GM19438 (cell line): ENCODE measurements around the gene IDH2.
A peak's percentile ranks its signal among the peaks of the same experiment; 100 is the strongest.

Source experiments
- ATAC-seq: cut with Tn5 transposase; IDR thresholded peaks from one replicate; pipeline ENCODE4 v1.9.1; 2021; ENCODE audit warnings: low read depth; ENCODE audit not compliant: unreplicated experiment

IDH2 gene

DNA sequence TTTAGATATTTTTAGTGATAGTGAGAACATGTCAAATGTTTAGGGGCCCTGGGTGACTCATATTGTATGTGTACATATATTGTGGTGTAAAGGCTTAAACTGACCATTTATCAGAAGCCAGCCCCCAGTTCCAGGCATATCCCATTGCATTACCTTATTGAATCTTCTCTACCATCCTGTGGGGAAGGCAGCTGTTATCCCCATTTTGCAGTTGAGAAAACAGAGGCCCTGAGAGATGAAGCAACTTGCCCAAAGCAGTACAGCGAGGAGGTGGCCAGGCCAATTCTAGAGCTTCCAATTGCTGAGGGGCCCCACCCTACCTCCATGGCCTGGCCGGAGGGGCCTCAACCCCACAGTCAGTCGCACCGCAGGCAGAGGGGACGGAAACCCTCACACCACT, 53.2 kb downstream of the IDH2 start:
- no peak for ATAC-seq

DNA sequence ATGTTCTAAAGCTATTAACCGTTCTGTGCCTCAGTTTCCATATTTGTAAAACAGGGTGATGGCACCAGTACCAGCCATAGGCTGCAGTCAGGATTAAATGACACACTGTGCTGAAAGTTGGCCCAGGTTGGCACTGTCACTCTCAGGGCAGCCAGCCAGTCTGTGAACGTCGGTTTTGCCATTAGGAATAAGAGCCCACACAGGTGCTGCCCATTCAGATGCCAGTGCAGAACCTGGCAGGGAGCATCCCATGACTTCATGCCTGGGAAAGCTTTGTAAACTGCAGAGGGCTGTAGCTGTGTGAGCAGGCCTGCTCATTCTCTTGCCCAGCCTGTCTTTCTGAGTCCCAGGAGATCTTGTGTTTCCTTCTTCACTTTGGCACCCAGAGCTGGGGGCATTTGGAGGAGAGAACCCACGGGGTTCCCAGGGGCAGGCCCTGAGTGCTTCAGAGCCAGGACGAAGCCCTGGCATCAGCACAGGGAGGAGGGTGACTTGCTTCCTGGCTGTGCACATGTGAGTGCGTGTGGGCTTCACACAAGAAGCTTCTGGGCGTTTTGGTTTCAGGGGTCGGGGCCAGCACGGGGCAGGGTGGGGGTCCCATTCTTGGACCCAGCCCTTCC, 54.2 kb downstream of the IDH2 start:
- no peak for ATAC-seq

DNA sequence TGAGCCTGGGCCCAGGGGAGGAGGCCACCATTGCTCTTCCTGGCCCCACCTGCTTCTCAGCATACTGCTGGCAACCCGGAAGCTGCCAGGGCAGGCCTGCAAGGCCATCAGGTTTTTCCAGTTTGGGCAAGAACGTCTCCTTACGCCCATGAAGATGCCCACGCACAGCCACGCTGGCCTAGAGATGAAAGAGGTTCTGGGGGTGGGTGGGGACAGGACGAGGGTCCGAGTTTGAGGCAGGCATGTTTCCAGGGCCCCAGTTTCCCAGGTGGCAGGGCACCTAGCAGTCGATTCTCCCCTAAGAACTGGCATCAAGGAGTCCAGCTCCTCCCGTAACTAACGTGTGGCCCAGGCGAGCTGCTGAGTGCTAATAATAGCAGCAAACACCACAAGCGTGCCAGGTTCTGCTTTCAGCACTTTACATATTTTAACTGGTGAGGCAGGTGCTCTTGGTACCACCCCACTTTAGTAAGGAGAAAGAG, 55.3 kb downstream of the IDH2 start:
- ATAC-seq, result no peak

DNA sequence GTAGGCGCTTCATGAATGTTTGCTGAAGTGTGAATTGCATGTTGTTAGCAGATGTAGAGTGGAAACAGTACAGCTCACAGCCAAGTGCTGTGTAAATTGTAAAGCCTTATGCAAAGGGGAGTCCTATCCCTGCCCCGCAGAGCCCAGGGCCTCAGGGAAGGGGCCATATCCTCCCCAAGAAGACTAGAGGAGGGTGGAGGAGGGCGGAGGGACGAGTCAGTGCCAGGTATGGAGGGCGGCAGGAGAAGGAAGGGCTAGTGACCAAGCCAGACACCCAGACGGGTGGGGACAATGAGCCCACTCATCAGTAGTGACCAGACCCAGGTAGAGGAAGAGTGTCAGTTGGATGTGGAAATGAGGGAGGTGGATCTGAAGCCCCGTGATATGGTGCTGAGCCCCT, 56.0 kb downstream of the IDH2 start:
- ATAC-seq, result no peak

DNA sequence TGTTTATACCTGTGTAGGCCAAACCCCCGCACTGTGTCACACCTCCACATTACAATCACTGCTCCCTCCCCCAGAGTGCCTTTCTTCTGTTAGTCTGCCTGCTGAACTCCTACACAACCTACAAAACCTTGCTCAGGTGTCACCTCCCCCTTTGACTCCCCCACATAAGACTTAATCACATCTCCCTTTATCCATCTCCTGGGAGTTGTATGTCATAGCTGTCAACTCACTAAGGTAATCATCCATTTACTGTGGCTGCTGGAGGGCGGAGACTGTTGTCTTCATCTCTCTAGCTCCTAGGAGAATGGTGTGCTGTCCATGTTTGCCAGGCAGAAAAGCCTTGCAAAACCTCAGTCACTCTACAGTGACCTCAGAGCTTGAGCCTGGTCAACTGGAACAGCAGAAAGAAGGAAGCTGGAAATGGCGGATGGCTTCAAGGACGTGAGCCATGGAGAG, 57.3 kb downstream of the IDH2 start:
- no peak for ATAC-seq

DNA sequence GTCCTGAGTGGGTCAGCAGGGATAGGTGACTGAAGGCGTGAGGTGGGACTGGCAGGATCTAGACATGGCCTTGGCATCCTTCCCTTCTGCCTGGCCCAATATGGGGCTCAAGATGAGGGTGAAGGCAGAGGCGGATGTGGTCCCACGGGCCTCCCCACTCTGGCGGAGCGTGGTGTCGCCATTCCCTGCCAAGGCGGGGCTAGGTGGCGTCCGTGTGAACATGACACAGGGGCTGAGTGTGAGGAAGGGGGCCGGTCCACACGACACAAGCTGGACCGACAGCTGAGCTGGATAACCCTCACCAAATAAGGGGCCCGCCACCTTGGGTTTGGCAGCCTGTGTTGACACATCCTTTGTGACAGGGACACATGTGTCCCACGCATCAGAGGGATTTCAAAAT, 58.1 kb downstream of the IDH2 start:
- no peak for ATAC-seq

DNA sequence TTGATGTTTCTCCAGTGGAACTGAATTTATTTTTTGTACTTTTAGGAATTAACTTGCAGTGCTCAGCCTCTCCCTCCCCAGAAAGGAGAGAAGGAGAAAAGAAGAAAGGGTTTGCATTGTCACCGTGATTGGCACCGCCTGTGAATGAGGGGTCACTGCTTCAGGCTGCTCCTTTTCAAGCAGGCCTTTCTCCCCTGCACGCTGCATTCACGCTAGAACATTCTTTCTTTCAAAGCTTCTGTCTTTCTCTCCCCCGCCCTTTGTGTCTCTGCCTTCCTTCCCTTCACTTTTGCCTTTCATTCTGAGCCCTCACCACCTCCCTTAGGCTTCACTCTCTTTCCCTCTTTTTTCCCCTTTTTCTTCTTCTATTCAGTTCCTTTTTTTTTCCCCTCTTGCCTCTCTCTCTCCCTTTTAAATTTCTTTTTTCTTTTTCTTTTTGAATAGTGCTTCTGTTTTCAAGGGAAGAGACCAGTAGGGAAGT, 58.7 kb downstream of the IDH2 start:
- ATAC-seq, result no peak

DNA sequence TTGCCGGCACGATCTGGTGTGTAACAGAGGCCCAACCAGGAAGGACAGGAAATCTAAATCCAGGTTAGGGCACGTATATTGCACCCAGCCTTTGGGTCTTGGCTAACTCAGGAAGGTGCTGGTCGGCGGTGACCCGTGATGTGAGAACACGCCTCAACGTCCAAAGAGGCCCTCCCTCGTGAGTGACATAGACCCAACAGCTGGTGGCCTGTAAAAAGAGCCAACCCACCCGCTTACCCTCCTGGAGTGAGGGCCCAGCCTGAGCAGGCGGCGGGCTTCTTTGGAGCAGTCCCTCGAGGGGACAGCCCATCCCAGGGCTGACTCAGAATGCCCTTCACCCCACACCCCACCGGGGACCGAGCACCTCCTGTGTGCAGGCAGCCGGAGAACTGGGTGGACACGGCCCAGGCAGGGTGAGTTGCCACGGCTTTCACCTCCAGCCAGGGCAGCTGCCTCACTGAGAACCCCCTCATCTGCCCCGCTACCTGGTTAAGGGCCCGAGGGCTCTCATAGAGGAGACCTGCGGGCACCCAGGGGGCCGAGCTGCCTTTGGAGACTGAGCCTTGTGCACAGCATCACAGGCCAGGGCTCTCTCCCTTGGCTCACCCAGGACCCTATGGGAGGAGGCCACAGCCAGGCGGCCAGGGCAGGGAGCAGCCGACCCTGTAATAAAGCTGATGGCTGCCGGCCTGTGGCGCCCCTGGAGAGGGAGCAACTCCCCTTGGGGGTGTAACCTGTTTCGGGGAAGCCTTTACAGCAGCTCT, 59.3 kb downstream of the IDH2 start:
- no peak for ATAC-seq

DNA sequence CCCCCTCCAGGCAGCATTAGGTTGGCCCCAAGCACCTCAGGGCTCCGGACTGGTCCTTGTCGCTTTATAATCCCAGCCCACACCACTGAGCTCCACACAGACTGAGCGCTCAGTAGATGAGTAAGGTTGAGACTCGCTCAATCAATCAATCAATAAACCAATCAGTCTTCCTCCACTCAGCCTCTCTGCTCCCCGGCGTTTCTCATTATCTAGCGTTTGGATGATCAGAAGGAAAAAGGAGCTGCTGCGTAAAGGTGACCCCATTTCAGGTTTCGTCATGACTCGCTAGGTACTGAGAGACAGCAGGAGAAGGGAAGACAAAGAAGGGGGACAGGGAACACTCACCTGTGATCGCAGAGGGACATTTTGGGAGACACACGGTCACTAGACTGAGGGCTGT, 59.9 kb downstream of the IDH2 start:
- ATAC-seq, result no peak

DNA sequence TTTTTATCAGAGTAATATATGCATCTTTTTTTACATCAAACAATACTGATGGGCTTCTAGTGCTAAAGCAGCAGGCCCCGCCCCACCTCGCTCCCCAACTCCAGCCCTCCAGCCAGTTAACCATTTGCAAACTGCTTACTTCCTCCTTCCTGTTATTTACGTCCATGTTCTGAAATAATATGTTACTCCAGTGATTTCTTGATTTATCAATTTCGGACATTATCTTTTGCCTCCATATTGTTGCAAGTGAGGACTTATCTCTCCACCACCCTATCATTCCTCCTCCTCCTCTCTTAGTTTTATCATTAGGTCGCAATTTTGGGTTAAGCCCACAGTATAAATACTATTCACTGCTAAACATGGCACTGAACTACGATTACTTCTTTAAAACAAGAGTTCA, 61.6 kb downstream of the IDH2 start:
- no peak for ATAC-seq

DNA sequence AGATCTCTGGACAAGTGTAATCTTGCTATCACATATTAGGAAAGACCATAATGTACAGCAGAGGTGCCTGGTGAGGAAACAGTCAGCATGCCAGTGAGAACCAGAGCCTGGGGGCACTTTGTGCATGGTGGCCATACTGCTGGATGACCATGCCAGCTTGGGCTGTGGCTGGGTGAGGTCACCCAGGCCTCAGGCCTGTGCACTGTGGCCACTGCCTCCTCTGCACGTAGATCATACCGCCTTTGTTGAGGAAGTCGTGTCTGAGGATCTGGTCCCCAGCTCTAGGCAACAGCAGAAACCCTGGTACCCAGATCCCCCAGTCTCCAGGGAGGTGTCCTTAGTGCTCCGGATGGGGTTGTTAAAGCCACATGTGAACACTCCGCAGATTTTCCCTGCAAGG, 62.3 kb downstream of the IDH2 start:
- ATAC-seq, result no peak

DNA sequence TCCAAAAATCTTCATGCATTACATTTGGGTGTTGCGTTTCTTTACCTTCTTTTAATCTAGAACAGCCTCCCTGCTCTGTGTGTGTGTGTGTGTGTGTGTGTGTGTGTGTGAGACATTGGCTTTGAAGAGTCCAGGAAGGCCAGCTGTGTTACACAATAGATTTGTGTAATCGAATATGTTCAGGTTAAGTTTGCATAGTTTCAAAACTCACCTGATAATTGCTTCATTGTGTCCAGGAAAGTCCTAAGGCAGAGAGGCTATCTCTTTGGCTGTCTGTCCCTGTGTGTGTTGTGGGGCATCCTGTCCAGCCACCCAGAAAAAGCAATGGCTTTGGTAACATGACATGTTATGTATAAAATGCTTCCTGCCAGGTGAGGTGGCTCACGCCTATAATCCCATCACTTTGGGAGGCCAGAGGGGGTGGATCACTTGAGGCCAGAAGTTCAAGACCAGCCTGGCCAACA, 63.6 kb downstream of the IDH2 start:
- ATAC-seq, result no peak

DNA sequence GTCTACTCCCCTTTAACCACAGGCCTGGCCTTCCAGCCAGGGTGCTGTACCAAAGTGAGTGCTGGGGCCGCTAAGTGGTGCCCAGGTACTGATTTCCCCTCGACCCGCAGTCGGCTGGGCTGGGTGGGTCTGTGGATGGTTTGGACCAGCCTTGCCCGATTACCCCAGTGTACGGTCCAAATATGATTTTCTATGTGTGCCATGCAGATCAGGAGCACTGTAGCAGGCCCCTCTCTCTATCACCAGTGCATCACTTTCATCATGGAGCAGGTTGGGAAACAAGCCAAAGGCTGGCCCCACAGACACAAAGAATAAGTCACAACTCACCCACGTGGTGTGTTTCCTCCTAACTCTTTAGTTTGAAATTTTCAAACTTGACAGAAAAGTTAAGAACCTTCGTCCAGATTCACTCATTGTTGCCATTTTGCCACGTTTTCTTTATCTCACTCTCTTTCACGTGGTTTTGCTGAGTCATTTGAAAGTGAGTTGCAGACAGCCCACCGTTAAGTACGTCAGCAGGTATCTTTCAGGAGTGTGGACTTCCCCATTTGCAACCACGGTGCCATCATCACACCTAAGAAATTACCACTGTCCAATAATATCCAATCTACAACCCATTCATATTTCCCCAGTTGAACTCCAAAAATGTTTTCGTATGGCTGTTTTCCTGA, 64.2 kb downstream of the IDH2 start:
- peak; percentile 55 for ATAC-seq

DNA sequence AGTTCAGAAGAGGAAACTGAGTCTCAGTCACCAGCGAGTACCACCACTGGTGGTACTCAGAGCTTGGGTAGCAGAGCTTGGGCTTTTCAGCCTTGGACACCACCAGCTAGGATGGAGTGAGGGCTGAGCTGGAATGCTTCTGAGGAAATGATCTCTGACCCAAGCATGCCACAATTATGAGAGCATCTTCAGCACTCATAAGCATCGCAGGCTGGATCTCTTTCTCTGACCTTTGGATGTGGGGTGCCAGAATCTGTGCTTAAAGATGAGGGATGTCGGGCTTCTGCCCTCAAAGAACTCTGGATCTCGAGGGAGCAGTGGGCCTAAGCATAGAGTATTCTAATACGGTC, 64.8 kb downstream of the IDH2 start:
- no peak for ATAC-seq

DNA sequence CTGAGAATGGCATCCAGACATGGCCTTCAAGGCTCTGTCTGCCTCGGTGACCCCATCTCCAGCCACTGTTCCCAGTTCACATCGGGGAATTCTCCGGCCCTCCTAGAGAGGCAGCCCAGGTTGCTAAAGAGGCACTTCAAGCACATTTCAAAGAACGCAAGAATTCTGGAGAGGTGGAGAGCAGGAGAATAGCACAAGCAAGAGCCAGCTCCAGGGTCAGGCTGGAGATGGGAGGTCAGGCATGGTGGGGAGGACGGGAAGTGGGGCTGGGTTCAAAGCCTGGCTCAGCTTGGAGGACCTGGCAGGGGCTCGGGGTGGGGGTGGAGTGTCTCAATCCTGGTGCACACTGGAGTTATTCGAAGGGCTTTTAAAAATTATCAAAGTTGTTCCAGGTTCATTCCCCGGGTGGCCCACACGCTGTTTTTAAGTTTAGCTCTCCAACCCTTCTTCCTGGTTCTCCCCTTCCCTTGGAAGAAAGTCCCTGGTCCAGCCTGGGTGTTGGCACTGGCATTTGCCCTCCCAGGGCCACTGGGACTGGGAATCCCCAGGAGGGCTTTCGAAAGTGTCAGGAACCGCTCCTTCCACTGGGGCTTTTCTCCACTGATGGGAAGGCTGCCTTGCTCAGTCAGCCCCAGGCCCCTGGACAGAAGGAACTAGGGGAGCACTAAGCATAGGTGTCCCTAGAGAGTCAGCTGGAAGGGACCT, 65.3 kb downstream of the IDH2 start:
- no peak for ATAC-seq

DNA sequence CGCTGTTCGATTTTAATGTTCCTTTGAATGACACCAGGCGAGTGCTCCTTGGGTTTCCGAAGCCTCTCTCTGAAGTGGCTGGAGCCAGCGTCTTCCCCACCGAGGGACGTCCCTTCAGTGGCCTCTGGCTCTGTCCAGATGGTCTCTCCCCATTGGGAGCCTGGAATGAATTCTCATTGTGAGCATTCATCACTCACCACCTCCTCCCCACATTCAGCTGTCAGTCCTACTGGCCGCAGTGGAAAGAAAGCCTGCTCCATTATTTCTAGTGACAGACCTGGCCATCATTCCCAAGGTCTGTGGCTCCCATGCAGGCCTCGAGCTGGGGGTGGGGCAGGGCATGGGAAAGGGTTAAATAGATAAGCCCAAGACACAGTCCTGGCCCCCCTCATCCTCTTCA, 65.9 kb downstream of the IDH2 start:
- ATAC-seq, result no peak

DNA sequence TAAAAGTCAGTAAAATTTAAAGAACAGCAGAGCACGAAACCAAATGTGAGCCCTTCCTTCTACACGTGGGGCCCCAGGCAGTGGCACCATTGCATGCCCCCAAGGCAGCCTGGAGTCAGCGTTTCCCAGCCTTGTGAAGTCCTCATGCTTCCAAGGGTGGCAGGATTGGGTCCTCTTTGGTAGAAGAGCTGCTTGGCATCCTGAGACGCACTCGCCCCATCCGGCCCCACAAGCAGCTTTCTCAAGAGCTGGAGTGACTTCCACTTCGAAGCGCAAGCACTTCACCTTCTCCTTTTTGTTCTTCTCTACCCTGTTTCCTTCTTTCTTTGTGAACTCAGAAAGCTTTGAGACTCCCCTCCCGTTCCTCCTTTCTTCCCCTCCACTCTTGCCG, 66.4 kb downstream of the IDH2 start:
- ATAC-seq, result no peak

DNA sequence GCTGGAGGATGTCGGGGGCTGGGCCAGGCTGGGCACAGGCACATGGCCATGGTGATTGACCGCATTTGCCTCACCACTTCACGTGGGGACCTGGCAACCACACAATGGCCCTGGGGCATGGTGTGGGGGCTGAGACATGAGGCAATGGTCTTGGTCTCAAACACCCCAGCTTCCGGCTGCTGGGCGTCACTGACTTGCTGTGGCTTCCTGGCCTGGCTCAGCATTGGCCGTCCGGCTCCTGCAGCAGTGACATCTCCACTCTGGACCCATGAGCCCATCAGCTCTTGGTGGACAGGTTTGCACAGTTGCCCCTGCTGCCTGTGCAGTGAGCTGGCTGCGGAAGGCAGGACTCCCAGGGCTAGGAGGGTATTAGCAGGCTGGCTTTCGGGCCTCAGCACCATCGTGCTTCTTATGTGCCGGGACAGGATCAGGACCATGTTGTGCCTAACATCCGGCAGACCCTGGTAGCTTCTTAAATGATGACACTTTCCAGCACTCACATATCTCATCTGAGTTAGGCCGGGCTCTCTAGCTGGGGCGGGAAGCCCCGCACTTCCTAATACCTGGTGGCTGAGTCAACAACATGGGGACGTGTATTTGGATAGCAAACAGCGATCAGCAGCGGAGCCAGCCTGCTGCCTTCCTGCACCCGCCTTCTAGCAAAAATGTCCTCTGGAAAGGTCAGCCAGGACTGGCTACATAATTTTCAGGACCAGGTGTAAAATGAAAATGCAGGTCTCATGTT, 67.0 kb downstream of the IDH2 start:
- no peak for ATAC-seq

DNA sequence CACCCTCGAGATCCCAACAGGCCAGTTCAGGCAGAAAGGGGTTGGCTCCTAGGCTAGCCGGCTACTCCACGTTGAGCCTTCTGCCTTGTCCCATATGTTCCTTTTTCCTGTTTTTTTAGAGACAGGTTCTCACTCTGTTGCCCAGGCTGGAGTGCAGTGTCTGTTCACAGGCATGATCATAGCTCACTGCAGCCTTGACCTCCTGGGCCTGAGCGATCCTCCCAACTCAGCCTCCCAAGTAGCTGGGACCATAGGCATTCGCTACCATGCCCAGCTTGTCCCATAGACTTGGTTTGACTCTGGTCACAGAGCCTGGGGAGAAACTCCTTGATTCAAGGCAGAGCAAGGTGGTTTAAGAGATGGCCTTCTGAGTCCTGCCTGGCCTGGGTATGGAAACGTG, 68.8 kb downstream of the IDH2 start:
- ATAC-seq, result no peak
